HL-60 (cell line): Measurements from ENCODE around the gene PRRC2B.

Source experiments
- DNase-seq, 2 experiments: peaks; one replicate each; pipeline ENCODE4 v3.0.0-alpha.2; 2010 to 2020; ENCODE audit warnings: low read depth in 1 of 2, low spot score in 1 of 2
- H3K27ac ChIP-seq: fragments of 250-450 bp; sonication (Bioruptor Pico); replicated peaks from 2 replicates; pipeline ENCODE4 v1.5.1; 2020; ENCODE audit warnings: mild to moderate bottlenecking, moderate library complexity
- H3K27me3 ChIP-seq: fragments of 250-450 bp; sonication (Bioruptor Pico); 2 replicates; pipeline ENCODE4 v1.5.1; 2021; ENCODE audit warnings: mild to moderate bottlenecking, moderate library complexity; ENCODE audit not compliant: insufficient read depth, poor library complexity, severe bottlenecking
- H3K4me3 ChIP-seq: replicated peaks from 2 replicates; pipeline ENCODE4 v1.5.1; 2011; ENCODE audit warnings: mild to moderate bottlenecking, control low read depth, low read length; ENCODE audit not compliant: insufficient read depth
- CTCF ChIP-seq: IDR thresholded peaks from one replicate; pipeline ENCODE4 v1.5.1; 2011; ENCODE audit warnings: low read length, control low read depth, inconsistent platforms; ENCODE audit not compliant: insufficient read depth
- GABPA ChIP-seq: IDR thresholded peaks from 2 replicates; pipeline ENCODE4 v1.6.1; 2012; ENCODE audit warnings: low read depth
- POLR2AphosphoS5 ChIP-seq: IDR thresholded peaks from 2 replicates; pipeline ENCODE4 v1.6.1; 2012; ENCODE audit warnings: low read depth
- REST ChIP-seq: IDR thresholded peaks from 2 replicates; pipeline ENCODE4 v1.6.1; 2012; ENCODE audit warnings: low read depth; ENCODE audit not compliant: insufficient replicate concordance
- SPI1 ChIP-seq: IDR thresholded peaks from 2 replicates; pipeline ENCODE4 v1.6.1; 2012; ENCODE audit warnings: low read depth, mild to moderate bottlenecking, borderline replicate concordance

PRRC2B gene

GRCh38 chr9:131434673-131435072, 40.8 kb downstream of the PRRC2B start:
- no peak overlapping the region for H3K27ac ChIP-seq
- no peak for TF ChIP-seq POLR2AphosphoS5
- TF ChIP-seq REST: no peak
- no peak for TF ChIP-seq GABPA
- TF ChIP-seq CTCF: no peak
- no peak for TF ChIP-seq SPI1
- DNase-seq: no peak
- H3K27me3 ChIP-seq: no peaks in the 10 kb centered on the region
- H3K4me3 ChIP-seq: no peak overlapping the region

- Histone ChIP-seq H3K27ac (no peak overlapping the region), H3K4me3 (no peak overlapping the region), H3K27me3 (no peaks in the 10 kb centered on the region)
- TF ChIP-seq GABPA (no peak), SPI1 (no peak), REST (no peak), POLR2AphosphoS5 (no peak), CTCF (no peak)
- no peak for DNase-seq
Measured at GRCh38 chr9:131436376-131436775, 42.5 kb downstream of the PRRC2B start.

GRCh38 chr9:131436865-131437271, 43.0 kb downstream of the PRRC2B start:
- no peak for DNase-seq
- no peak for TF ChIP-seq REST
- TF ChIP-seq SPI1: no peak
- TF ChIP-seq GABPA: no peak
- TF ChIP-seq CTCF: no peak
- TF ChIP-seq POLR2AphosphoS5: no peak
- Histone ChIP-seq H3K27me3 (no peaks in the 10 kb centered on the region), H3K27ac (no peak overlapping the region), H3K4me3 (no peak overlapping the region)
